OCI-LY1 (cell line): ENCODE results near the gene OR13J1.

Source experiments
- H2AFZ ChIP-seq: fragments of 200-600 bp; sonication (generic), shearing (Covaris generic); 2 replicates; pipeline ENCODE4 v1.6.0; 2014; ENCODE audit warnings: antibody characterized with exemption, mild to moderate bottlenecking, low read length
- H3F3A ChIP-seq: fragments of 200-600 bp; sonication (generic), shearing (Covaris generic); 2 replicates; pipeline ENCODE4 v1.6.0; 2014; ENCODE audit warnings: mild to moderate bottlenecking, antibody characterized with exemption, low read length, moderate library complexity; ENCODE audit not compliant: insufficient read depth
- H3K27ac ChIP-seq: fragments of 200-600 bp; sonication (generic); 2 replicates; pipeline ENCODE4 v1.5.1; 2014; ENCODE audit warnings: low read length, mixed run types, mild to moderate bottlenecking, low read depth; ENCODE audit not compliant: poor library complexity, severe bottlenecking
- H3K27me3 ChIP-seq: fragments of 200-600 bp; sonication (generic); 2 replicates; pipeline ENCODE4 v1.6.0; 2014; ENCODE audit warnings: antibody characterized with exemption, mild to moderate bottlenecking, low read length, moderate library complexity; ENCODE audit not compliant: insufficient read depth
- H3K36me3 ChIP-seq: fragments of 200-600 bp; sonication (generic); 2 replicates; pipeline ENCODE4 v1.6.1; 2014; ENCODE audit warnings: mild to moderate bottlenecking, antibody characterized with exemption, low read length, moderate library complexity, mixed read lengths; ENCODE audit not compliant: insufficient read depth
- H3K4me1 ChIP-seq: fragments of 200-600 bp; sonication (generic); 2 replicates; pipeline ENCODE4 v1.5.1; 2014; ENCODE audit warnings: mild to moderate bottlenecking, low read length, moderate library complexity; ENCODE audit not compliant: insufficient read depth, severe bottlenecking
- H3K4me2 ChIP-seq: fragments of 200-600 bp; sonication (generic), shearing (Covaris generic); 2 replicates; pipeline ENCODE4 v1.6.1; 2014; ENCODE audit warnings: low read length
- H3K4me3 ChIP-seq: fragments of 200-600 bp; sonication (generic); 2 replicates; pipeline ENCODE4 v1.5.1; 2014; ENCODE audit warnings: low read length, low read depth, mild to moderate bottlenecking, mixed read lengths; ENCODE audit not compliant: poor library complexity, severe bottlenecking
- H3K79me2 ChIP-seq: fragments of 200-600 bp; shearing (Covaris generic); 2 replicates; pipeline ENCODE4 v1.6.1; 2016; ENCODE audit warnings: mixed run types, low read length, mixed read lengths; ENCODE audit not compliant: insufficient read depth
- H3K9ac ChIP-seq: fragments of 200-600 bp; sonication (generic), shearing (Covaris generic); 2 replicates; pipeline ENCODE4 v1.6.1; 2014; ENCODE audit warnings: mild to moderate bottlenecking, low read length, mixed read lengths
- H3K9me2 ChIP-seq: fragments of 200-600 bp; sonication (generic), shearing (Covaris generic); 2 replicates; pipeline ENCODE4 v1.6.1; 2014; ENCODE audit warnings: low read depth, mild to moderate bottlenecking, low read length, mixed read lengths
- H3K9me3 ChIP-seq: fragments of 200-600 bp; shearing (Covaris generic); 2 replicates; pipeline ENCODE4 v1.6.1; 2014; ENCODE audit warnings: low read length, mixed read lengths
- H4K20me1 ChIP-seq: fragments of 200-600 bp; sonication (generic), shearing (Covaris generic); 2 replicates; pipeline ENCODE4 v1.6.0; 2016; ENCODE audit warnings: mild to moderate bottlenecking, low read length; ENCODE audit not compliant: insufficient read depth
- EZH2 ChIP-seq: fragments of 200-600 bp; sonication (generic), shearing (Covaris generic); IDR thresholded peaks from 2 replicates; pipeline ENCODE4 v1.8.0; 2017; ENCODE audit warnings: borderline replicate concordance, mixed run types, mild to moderate bottlenecking, antibody characterized with exemption, low read length, moderate library complexity, mixed read lengths
- TF ChIP-seq, protein P1 (sequence below): fragments of 200-600 bp; sonication (generic), shearing (Covaris generic); IDR thresholded peaks from 2 replicates; pipeline ENCODE4 v1.5.1; 2017; ENCODE audit warnings: mild to moderate bottlenecking, antibody characterized with exemption, low read length, moderate library complexity, mixed read lengths

The OR13J1 gene

DNA sequence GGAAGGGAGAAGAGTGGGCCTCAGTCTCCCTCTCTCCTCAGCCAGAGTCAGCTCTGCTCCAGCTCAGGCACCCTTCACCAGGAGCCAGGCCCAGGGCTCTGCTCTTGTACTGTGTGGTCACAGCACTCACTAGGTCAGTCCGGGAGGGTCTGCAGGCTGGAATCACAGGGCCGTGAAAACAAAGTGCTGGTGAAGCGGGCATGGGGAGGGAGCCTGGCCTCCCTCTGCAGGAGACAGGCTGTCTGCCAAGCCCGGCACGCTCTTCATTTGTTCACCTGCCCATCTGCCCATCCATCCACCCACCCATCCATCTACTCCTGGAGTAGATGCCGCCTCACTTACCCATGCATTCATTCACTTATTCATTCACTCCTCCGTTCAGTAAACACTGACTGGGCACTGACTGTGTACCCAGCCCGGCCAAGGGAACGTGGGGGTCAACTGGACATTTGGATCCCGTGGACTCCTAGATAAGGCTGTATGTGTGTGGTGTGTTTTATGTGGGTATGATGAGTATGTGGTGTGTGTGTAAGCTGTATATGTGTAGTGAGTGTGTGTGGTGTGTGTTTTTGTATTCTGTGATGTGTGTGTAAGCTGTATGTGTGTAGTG lies 42.7 kb upstream of the OR13J1 start:
- Histone ChIP-seq H3K9me3 (no peaks in the 10 kb centered on the region), H3K4me2 (no peak overlapping the region), H4K20me1 (no peaks in the 10 kb centered on the region), H3K9me2 (no peaks in the 10 kb centered on the region), H3K4me1 (no peaks in the 10 kb centered on the region), H2AFZ (no peak overlapping the region), H3F3A (no peaks in the 10 kb centered on the region), H3K27me3 (no peaks in the 10 kb centered on the region; the same call in 1 of the 2 replicates), H3K79me2 (no peaks in the 10 kb centered on the region), H3K27ac (no peak overlapping the region), H3K9ac (no peak overlapping the region), H3K36me3 (no peaks in the 10 kb centered on the region), H3K4me3 (no peak overlapping the region)
- TF ChIP-seq, protein P1, sequence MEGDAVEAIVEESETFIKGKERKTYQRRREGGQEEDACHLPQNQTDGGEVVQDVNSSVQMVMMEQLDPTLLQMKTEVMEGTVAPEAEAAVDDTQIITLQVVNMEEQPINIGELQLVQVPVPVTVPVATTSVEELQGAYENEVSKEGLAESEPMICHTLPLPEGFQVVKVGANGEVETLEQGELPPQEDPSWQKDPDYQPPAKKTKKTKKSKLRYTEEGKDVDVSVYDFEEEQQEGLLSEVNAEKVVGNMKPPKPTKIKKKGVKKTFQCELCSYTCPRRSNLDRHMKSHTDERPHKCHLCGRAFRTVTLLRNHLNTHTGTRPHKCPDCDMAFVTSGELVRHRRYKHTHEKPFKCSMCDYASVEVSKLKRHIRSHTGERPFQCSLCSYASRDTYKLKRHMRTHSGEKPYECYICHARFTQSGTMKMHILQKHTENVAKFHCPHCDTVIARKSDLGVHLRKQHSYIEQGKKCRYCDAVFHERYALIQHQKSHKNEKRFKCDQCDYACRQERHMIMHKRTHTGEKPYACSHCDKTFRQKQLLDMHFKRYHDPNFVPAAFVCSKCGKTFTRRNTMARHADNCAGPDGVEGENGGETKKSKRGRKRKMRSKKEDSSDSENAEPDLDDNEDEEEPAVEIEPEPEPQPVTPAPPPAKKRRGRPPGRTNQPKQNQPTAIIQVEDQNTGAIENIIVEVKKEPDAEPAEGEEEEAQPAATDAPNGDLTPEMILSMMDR: no peak
- TF ChIP-seq EZH2: no peak

DNA sequence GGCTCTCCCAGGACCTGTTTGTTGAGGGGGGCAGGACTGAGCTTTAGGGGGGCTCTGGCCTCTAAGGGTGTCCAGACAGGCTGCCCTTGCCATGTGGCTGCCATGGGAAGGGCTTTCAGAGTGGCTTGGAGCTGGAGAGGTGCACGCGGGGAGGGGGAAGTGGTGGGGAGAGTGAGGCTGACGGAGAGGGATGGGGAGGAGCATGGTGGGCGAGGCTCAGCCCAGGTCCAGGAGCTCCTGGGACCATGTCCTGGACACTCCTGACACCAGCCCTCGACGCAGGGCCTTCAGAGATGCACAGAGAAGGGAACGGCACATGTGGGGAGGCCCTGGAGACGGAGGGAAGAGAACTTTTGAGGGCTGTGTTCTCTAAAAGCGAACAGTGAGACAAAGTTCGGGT lies 41.5 kb upstream of the OR13J1 start:
- Histone ChIP-seq H3F3A (no peaks in the 10 kb centered on the region), H3K36me3 (no peaks in the 10 kb centered on the region), H3K9ac (no peak overlapping the region), H3K4me2 (no peak overlapping the region), H3K9me3 (no peaks in the 10 kb centered on the region), H3K9me2 (no peaks in the 10 kb centered on the region), H3K27ac (no peak overlapping the region), H3K4me3 (no peak overlapping the region), H3K27me3 (no peaks in the 10 kb centered on the region; the same call in 1 of the 2 replicates), H4K20me1 (no peaks in the 10 kb centered on the region), H2AFZ (no peak overlapping the region), H3K4me1 (no peaks in the 10 kb centered on the region), H3K79me2 (no peaks in the 10 kb centered on the region)
- TF ChIP-seq, protein P1: no peak
- TF ChIP-seq EZH2: no peak

DNA sequence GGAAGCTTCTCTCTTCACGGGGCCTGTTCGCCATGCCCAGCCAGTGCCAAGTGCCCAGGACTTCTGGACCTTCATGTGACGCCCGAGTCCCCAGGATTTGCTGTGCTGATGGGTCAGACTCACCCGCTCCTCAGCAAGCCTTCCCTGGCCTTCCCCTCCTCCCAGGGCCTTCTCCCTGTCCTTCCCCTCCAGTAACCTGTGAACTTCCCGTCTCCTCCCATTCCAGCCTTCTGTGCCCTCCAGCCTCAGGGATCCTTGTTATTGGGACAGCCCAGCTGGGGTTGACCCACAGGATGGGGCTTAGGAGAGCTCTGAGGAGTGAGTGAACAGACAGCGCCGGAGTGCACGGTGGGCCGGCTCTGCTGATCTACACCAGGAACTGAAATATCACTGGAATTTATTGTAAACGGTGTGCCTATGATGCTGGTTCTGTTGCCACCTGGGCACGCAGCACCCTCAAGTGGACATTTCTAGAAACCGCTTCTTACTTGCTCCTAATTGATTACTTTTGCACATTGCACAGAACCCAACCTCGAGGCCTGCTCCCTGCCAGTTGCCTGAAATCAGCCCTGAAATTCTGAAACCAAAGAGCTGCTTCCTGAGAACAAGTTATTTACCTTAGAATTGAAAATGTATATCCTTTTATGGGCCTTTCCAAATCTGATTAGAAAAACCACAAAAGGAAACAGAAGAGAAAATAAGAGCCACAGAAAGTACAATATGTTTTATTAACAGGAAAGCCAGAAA lies 40.6 kb upstream of the OR13J1 start:
- TF ChIP-seq EZH2: no peak
- TF ChIP-seq, protein P1: peak; percentile 49
- H3K9me3 ChIP-seq: no peaks in the 10 kb centered on the region
- no peaks in the 10 kb centered on the region for H4K20me1 ChIP-seq
- H3K27me3 ChIP-seq: no peaks in the 10 kb centered on the region; the same call in 1 of the 2 replicates
- H3K4me1 ChIP-seq: no peaks in the 10 kb centered on the region
- H3F3A ChIP-seq: no peaks in the 10 kb centered on the region
- no peak overlapping the region for H3K9ac ChIP-seq
- H3K36me3 ChIP-seq: no peaks in the 10 kb centered on the region
- no peaks in the 10 kb centered on the region for H3K9me2 ChIP-seq
- no peak overlapping the region for H3K4me3 ChIP-seq
- no peak overlapping the region for H2AFZ ChIP-seq
- no peak overlapping the region for H3K4me2 ChIP-seq
- no peak overlapping the region for H3K27ac ChIP-seq
- H3K79me2 ChIP-seq: no peaks in the 10 kb centered on the region
